Kidney glomerular epithelial cell (primary cell): ENCODE measurements around the gene ERC1.

Experiments
- DNase-seq: peaks from one replicate; lab custom pipeline; 2025; lab: John Stamatoyannopoulos, UW

The ERC1 gene

GRCh38 chr12:1536817-1537216 is 545.8 kb downstream of the ERC1 start:
- DNase-seq = no peak

GRCh38 chr12:1539135-1539534 is 548.1 kb downstream of the ERC1 start:
- DNase-seq = no peak

GRCh38 chr12:1540690-1541089 is 549.7 kb downstream of the ERC1 start:
- DNase-seq = peak; percentile 10

- DNase-seq = no peak
Measured at GRCh38 chr12:1542599-1542998, 551.6 kb downstream of the ERC1 start.

- DNase-seq = no peak
Measured at GRCh38 chr12:1544996-1545700, 554.1 kb downstream of the ERC1 start.
